H1 (cell line): ENCODE results near the gene ABHD17B. TPM values are rescaled to one million over a fixed set of nuclear protein-coding genes. Genes with fewer than 3 reads are reported as not detected.

Experiments used
- CTCF ChIA-PET: fragments of 300-600 bp; sonication (Branson Sonifier 250); formaldehyde crosslinking; loops from one replicate; lab custom pipeline; 2021; ENCODE audit not compliant: partially characterized antibody; lab: Charles Lee
- POLR2A ChIA-PET: fragments of 300-600 bp; sonication (Branson Sonifier 250); formaldehyde crosslinking; loops from one replicate; lab custom pipeline; 2021; ENCODE audit warnings: inconsistent platforms; ENCODE audit not compliant: partially characterized antibody; lab: Charles Lee
- DNase-seq, 2 experiments: peaks; one replicate each; pipeline versions ENCODE4 v3.0.0 to v3.0.0-alpha.2; 2010 to 2022; ENCODE audit warnings: low spot score in 2 of 2, low read depth in 1 of 2, mixed read lengths in 1 of 2
- FAIRE-seq: peaks from 2 replicates; lab custom pipeline; 2011; peaks lifted over from hg19 to GRCh38; lab: Jason Lieb, UNC
- H2AFZ ChIP-seq: 2 replicates; pipeline ENCODE4 v1.8.1; 2012; ENCODE audit warnings: low read length, inconsistent platforms
- H2AK5ac ChIP-seq: 2 replicates; pipeline ENCODE4 v1.6.1; 2013; ENCODE audit warnings: low read depth, low read length
- H2BK120ac ChIP-seq: replicated peaks from 2 replicates; pipeline ENCODE3; 2013; ENCODE audit warnings: low read depth, low read length, inconsistent platforms
- H2BK12ac ChIP-seq: 2 replicates; pipeline ENCODE4 v1.6.1; 2013; ENCODE audit warnings: low read depth, low read length
- H2BK15ac ChIP-seq: 2 replicates; pipeline ENCODE4 v1.6.1; 2013; ENCODE audit warnings: low read length
- H2BK20ac ChIP-seq: 2 replicates; pipeline ENCODE4 v1.6.1; 2013; ENCODE audit warnings: low read length
- H2BK5ac ChIP-seq: 2 replicates; pipeline ENCODE4 v1.6.1; 2013; ENCODE audit warnings: low read depth, low read length
- H3K14ac ChIP-seq: 2 replicates; pipeline ENCODE4 v1.6.1; 2013; ENCODE audit warnings: inconsistent platforms; ENCODE audit not compliant: insufficient read length
- H3K18ac ChIP-seq: 2 replicates; pipeline ENCODE4 v1.6.1; 2013; ENCODE audit warnings: low read length; ENCODE audit errors: extremely low read depth
- H3K23ac ChIP-seq: 2 replicates; pipeline ENCODE4 v1.6.1; 2013; ENCODE audit warnings: inconsistent platforms; ENCODE audit not compliant: insufficient read length
- H3K23me2 ChIP-seq: 2 replicates; pipeline ENCODE4 v1.6.1; 2013; ENCODE audit warnings: low read depth, low read length
- H3K27ac ChIP-seq: 2 replicates; pipeline ENCODE4 v1.6.1; 2011; ENCODE audit warnings: low read depth, low read length, inconsistent platforms
- H3K27me3 ChIP-seq, 4 experiments: replicated peaks in 1 of 4; 1 replicate in 1 of 4; 2 replicates in 3 of 4; pipeline versions ENCODE4 v1.6.1 to v1.8.1; 2011 to 2013; ENCODE audit warnings: low read length in 3 of 4, mild to moderate bottlenecking in 3 of 4, inconsistent platforms in 2 of 4, mixed read lengths in 2 of 4, moderate library complexity in 1 of 4; ENCODE audit not compliant: control insufficient read depth in 3 of 4, insufficient read depth in 3 of 4; ENCODE audit errors: extremely low read depth in 1 of 4
- H3K36me3 ChIP-seq, 4 experiments: 2 replicates each; pipeline versions ENCODE4 v1.6.1 to v1.8.1; 2011 to 2013; ENCODE audit warnings: mild to moderate bottlenecking in 4 of 4, low read length in 3 of 4, moderate library complexity in 2 of 4, control low read depth in 1 of 4, inconsistent platforms in 1 of 4; ENCODE audit not compliant: insufficient read depth in 4 of 4, control insufficient read depth in 2 of 4
- H3K4ac ChIP-seq: replicated peaks from 2 replicates; pipeline ENCODE3; 2013; ENCODE audit warnings: low read length, low read depth, mixed read lengths, inconsistent platforms; ENCODE audit not compliant: insufficient read length
- H3K4me1 ChIP-seq, 4 experiments: replicated peaks in 1 of 4; 1 replicate in 1 of 4; 2 replicates in 3 of 4; pipeline versions ENCODE4 v1.6.1 to v1.8.1; 2011 to 2013; ENCODE audit warnings: low read length in 3 of 4, inconsistent platforms in 2 of 4, mixed read lengths in 1 of 4; ENCODE audit not compliant: insufficient read depth in 4 of 4, control insufficient read depth in 3 of 4
- H3K4me2 ChIP-seq, 2 experiments: 2 replicates each; pipeline versions ENCODE4 v1.6.1 to v1.8.1; 2011 to 2013; ENCODE audit warnings: low read depth in 2 of 2, low read length in 2 of 2, control low read depth in 1 of 2, inconsistent platforms in 1 of 2, mild to moderate bottlenecking in 1 of 2; ENCODE audit not compliant: insufficient read depth in 1 of 2
- H3K4me3 ChIP-seq, 4 experiments: fragments of 200-600, 300-600 bp in 1 of 4; sonication (generic), shearing (Covaris generic), sonication (Bioruptor Twin) in 1 of 4; 2 replicates each; pipeline versions ENCODE4 v1.5.1 to v1.8.1; 2011 to 2016; ENCODE audit warnings: low read length in 4 of 4, low read depth in 3 of 4, control low read depth in 2 of 4, inconsistent platforms in 2 of 4, mild to moderate bottlenecking in 2 of 4, mixed read lengths in 1 of 4, moderate library complexity in 1 of 4; ENCODE audit not compliant: insufficient read depth in 2 of 4; ENCODE audit errors: extremely low read depth in 1 of 4
- H3K56ac ChIP-seq: replicated peaks from 2 replicates; pipeline ENCODE3; 2013; ENCODE audit warnings: low read depth, mild to moderate bottlenecking, mixed read lengths, low read length, inconsistent platforms; ENCODE audit not compliant: insufficient read length
- H3K79me1 ChIP-seq: 2 replicates; pipeline ENCODE4 v1.6.1; 2013; ENCODE audit warnings: low read depth, low read length, control low read depth
- H3K79me2 ChIP-seq, 2 experiments: 2 replicates each; pipeline versions ENCODE4 v1.6.1 to v1.8.1; 2012 to 2013; ENCODE audit warnings: low read length in 2 of 2, mild to moderate bottlenecking in 2 of 2, inconsistent platforms in 1 of 2; ENCODE audit not compliant: insufficient read depth in 2 of 2, control insufficient read depth in 1 of 2
- H3K9ac ChIP-seq, 4 experiments: replicated peaks in 1 of 4; 1 replicate in 1 of 4; 2 replicates in 3 of 4; pipeline versions ENCODE4 v1.6.1 to v1.8.1; 2011 to 2013; ENCODE audit warnings: low read depth in 3 of 4, low read length in 3 of 4, control low read depth in 2 of 4, mild to moderate bottlenecking in 2 of 4, moderate library complexity in 2 of 4, inconsistent platforms in 1 of 4; ENCODE audit errors: extremely low read depth in 1 of 4
- H3K9me3 ChIP-seq, 2 experiments: 2 replicates each; pipeline versions ENCODE4 v1.6.1 to v1.8.1; 2012 to 2013; ENCODE audit warnings: mild to moderate bottlenecking in 2 of 2, moderate library complexity in 2 of 2, control low read depth in 1 of 2, inconsistent platforms in 1 of 2, low read depth in 1 of 2, low read length in 1 of 2, mixed read lengths in 1 of 2; ENCODE audit not compliant: insufficient read depth in 2 of 2
- H4K20me1 ChIP-seq, 2 experiments: replicated peaks in 1 of 2; 2 replicates each; pipeline versions ENCODE3 to v1.8.1; 2011 to 2013; ENCODE audit warnings: inconsistent platforms in 2 of 2, low read length in 2 of 2, mild to moderate bottlenecking in 1 of 2; ENCODE audit not compliant: insufficient read depth in 2 of 2, control insufficient read depth in 1 of 2
- H4K5ac ChIP-seq: 2 replicates; pipeline ENCODE4 v1.6.1; 2013; ENCODE audit warnings: low read length, low read depth, mixed read lengths, inconsistent platforms; ENCODE audit not compliant: insufficient read length
- H4K8ac ChIP-seq: 2 replicates; pipeline ENCODE4 v1.8.0; 2013; ENCODE audit warnings: mild to moderate bottlenecking, moderate library complexity, low read length, inconsistent platforms; ENCODE audit not compliant: insufficient read depth; ENCODE audit errors: extremely low read depth
- H4K91ac ChIP-seq: replicated peaks from 2 replicates; pipeline ENCODE3; 2013; ENCODE audit warnings: low read length, mixed read lengths, inconsistent platforms; ENCODE audit not compliant: insufficient read length
- CEBPB ChIP-seq: IDR thresholded peaks from 2 replicates; pipeline ENCODE4 v1.6.1; 2012; ENCODE audit warnings: low read depth, low read length
- CTBP2 ChIP-seq: IDR thresholded peaks from 2 replicates; pipeline ENCODE4 v1.7.0; 2011; ENCODE audit warnings: borderline replicate concordance, mild to moderate bottlenecking, moderate library complexity, mixed read lengths, low read length; ENCODE audit not compliant: insufficient read depth, insufficient read length
- MAFK ChIP-seq: IDR thresholded peaks from 2 replicates; pipeline ENCODE4 v1.6.1; 2012; ENCODE audit warnings: low read depth, mild to moderate bottlenecking, improper control_type of control experiment, low read length
- WGBS, 2 experiments: shearing (Covaris generic) in 1 of 2; methylation state at CpG; one replicate each; pipeline versions ENCODE4 v1.1.6 to v1.1.7; 2013 to 2015; ENCODE audit warnings: low lambda C conversion rate in 2 of 2, mixed read lengths in 2 of 2, inconsistent platforms in 1 of 2, low coverage in 1 of 2, missing lambda C conversion rate in 1 of 2; ENCODE audit not compliant: insufficient replicate concordance in 2 of 2, insufficient coverage in 1 of 2, insufficient read length in 1 of 2; ENCODE audit errors: extremely low coverage in 1 of 2, missing lambda C conversion rate in 1 of 2; 5-methylcytosine and 5-hydroxymethylcytosine counted together
- polyA plus RNA-seq, 7 experiments: library from polyadenylated mRNA; depleted of rRNA in 3 of 7; stranded (reverse) in 5 of 7; unstranded in 2 of 7; fragments of >200 nt in 5 of 7; fragments of 200-250 nt in 2 of 7; gene quantifications; 1 replicate in 5 of 7; 2 replicates in 1 of 7; 4 replicates in 1 of 7; pipeline versions ENCODE4 v1.2.1 to v1.2.3, GENCODE V29; 2011 to 2013; ENCODE audit warnings: missing spikeins in 2 of 7, mixed read lengths in 2 of 7
- total RNA-seq: library from RNA; stranded (reverse); fragmentation: NEBNext Ultra II Directional; extraction: Animal tissue kit (Norgen Biotek cat#: 25700); gene quantifications from 2 replicates; pipeline ENCODE4 v1.2.1, GENCODE V29; 2021

Gene ABHD17B
- total and polyA plus RNA-seq, 2 of the 8 experiments (the other 6 are each of a cell fraction or from before 2014, with no cell fraction given) = 37.2 to 60.8 TPM

DNA sequence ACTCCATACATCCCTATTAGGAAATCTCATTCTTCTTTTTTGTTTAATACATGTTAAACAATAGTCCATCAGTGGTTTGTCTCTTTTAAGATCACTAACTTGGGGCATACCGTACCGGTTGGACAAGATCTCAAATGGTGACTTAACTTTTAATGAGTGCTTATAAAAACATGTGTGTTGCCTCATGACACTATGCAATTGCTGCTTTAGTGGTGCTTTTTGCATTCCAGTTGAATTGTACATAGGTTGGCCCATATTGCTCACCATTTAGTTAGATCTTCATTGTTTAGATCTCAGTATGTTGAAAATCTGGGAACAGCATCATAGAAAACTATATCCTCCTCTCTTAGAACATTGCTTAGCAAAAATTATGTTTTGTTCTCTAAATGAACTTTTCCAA is 18.2 kb upstream of the ABHD17B start:
- Histone ChIP-seq H3K23ac (no peak overlapping the region), H2BK15ac (no peak overlapping the region), H2BK12ac (no peak overlapping the region), H3K27me3 (no peaks in the 10 kb centered on the region), H3K56ac (no peak overlapping the region), H2BK5ac (no peak overlapping the region), H2AK5ac (no peak overlapping the region), H2AFZ (no peak overlapping the region), H3K4me3 (no peak overlapping the region), H3K4me1 (peaks cover 0 to 11% (median 3%) of the 10 kb centered on the region in 4 experiments; a peak in 3 of 7 replicates), H4K8ac (no peak overlapping the region), H3K27ac (no peak overlapping the region), H3K4me2 (no peak overlapping the region), H3K23me2 (no peaks in the 10 kb centered on the region), H2BK120ac (no peak overlapping the region), H3K36me3 (no peaks in the 10 kb centered on the region), H4K91ac (no peak overlapping the region), H3K18ac (no peak overlapping the region), H3K4ac (no peak overlapping the region), H2BK20ac (no peak overlapping the region), H3K9ac (no peak overlapping the region), H3K79me2 (peaks cover 0 to 65% of the 10 kb centered on the region in 2 experiments; a peak in 2 of 4 replicates), H4K20me1 (no peaks in the 10 kb centered on the region), H3K14ac (no peak overlapping the region), H4K5ac (no peak overlapping the region), H3K79me1 (no peaks in the 10 kb centered on the region; the same call in 1 of the 2 replicates), H3K9me3 (no peaks in the 10 kb centered on the region)
- no peak for FAIRE-seq
- WGBS, 2 experiments = 93% methylated on average over 2 of the region's 2 CpGs; no CpG with 5 or more reads in 1 of the 2 experiments
- no peak for DNase-seq
- POLR2A ChIA-PET = interaction anchor here (4.1 kb wide), 1 partner anchor 9 kb away, joined by 28 read pairs; no protein-coding TSS in a partner anchor
- CTCF ChIA-PET = no interaction called here
- TF ChIP-seq CTBP2 (no peak), MAFK (no peak), CEBPB (no peak)
- TF ChIP-seq, all 59 proteins: peak for 0
